GM11168 (cell line): ENCODE data around the gene PACSIN1.
"Not testable (repeated sequence)": the region's sequence is repeated elsewhere in the genome, so short reads cannot be mapped to it uniquely, and the experiment has no call there.

Experiments used
- in situ Hi-C: fragments of 300-500 bp; cut with MboI; formaldehyde crosslinking; loops from one replicate; pipeline ENCODE4 v1.12.0; 2022; ENCODE audit warnings: low sequenced_read_pairs; ENCODE audit not compliant: unreplicated experiment

The PACSIN1 gene

DNA sequence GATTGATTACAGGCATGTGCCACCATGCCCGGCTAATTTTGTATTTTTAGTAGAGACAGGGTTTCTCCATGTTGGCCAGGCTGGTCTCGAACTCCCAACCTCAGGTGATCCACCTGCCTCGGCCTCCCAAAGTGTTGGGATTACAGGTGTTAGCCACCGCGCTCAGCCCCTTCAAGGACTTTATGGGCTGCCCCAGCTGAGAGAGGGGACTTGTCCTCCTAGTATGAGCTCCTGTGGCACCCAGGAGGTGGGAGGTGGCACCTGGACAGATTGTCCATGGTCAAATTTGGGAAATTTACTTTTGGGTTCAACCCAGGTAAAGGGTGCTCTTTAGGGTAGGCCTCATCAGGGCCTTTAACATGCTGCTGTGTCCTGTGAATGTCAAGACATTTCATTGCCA lies 17.9 kb downstream of the PACSIN1 start:
- in situ Hi-C loops: not testable (repeated sequence)

DNA sequence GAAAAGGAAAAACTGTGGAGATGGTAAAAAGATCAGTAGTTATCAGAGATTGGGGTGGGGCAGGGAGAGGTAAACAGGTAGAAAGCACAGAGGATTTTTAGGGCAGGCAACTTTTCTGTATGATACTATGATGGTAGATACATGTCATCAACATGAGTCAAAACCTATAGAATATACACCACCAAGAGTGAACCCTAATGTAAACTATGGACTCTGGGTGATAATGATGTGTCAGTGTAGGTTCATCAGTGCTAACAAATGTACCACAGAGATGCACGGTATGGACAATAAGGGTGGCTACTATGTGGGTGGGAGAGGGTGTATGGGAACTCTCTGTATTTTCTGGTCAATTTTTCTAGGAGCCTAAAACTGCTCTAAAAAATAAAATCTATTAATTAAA lies 18.5 kb downstream of the PACSIN1 start:
- in situ Hi-C loops: no loop called here

DNA sequence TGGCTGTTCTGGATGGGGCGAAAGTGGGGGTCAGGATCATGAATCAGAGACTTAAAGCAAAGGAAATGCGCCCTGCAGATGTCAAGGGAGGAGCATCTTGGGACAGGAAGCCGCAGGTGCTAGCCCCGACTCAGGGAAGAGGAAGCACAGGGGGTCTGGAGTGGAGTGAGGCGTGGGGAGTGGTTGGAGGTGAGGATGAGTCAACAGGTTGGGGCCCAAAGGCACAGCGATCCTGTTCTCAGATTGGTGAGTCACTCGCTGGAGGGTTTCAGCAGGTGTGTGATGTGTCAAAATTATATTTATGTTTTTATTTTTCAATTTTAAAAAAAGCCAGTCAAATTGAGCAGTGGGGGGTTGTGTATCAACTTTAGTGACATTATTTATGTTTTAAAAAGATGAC lies 19.0 kb downstream of the PACSIN1 start:
- in situ Hi-C loops: no loop called here

DNA sequence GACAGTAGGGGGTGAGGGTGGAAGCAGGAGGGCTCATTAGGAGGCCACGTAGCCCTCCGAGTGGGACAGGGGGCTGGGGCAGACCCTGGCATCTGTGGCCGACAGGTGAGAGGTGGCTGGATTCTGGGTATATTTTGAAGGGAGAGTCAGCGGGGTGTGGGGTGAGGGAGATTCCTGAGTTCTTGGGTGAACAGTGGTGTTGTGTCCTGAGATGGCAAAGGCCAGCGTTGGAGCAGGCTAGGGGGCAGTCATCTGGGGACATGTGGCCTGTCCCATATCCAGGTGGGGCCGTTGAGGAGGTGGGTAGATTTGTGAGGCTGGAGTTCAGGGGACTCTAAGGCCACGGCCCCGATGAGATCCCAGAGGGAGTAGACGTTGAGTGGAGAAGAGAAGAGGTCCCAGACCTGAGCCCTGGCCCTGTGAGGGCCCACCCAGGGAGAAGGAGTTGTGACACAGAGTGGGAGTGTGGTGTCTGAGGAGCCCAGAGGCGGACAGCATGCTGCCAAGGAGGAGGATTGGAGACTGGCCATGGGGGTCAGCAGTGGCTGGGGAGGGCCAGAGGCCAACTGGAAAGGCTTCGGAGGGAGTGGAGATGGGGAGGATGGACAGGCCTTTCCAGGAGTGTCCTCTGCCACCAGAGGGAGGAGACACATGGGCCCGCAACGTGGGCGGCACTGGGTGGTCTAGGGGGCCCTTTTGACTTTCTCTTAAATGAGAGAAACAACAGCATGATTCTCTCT lies 19.6 kb downstream of the PACSIN1 start:
- in situ Hi-C loops: no loop called here

DNA sequence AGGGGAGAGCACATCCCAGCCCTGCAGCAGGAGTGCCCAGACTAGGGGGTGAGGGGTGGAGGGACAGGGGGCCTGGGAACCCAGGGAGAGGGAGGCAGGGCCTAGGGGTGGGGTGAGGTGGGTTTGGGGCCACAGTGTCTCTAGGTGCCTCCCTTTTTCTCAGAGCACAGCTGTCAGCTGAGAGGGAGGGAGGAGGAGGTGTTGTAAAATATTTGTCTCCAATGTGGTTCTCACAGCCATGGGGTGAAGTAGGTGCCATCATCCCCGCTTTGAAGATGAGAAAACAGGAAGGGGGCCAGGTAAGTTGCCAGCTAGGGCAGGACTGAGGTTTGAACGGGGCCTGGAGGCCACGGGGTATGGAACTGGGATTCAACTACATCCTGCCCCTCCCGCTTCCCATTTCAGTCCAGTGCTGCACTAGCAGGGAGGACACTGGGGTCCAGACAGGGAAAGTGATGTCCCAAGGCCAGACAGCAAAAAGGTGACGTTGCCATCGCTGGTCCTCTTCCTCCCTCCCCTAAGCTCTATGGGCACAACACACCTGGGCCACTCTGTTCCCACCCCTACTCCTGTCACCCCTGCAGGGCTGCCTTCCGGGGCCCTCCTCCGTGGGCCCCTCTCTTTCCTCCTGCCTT lies 20.3 kb downstream of the PACSIN1 start:
- in situ Hi-C loops: no loop called here

DNA sequence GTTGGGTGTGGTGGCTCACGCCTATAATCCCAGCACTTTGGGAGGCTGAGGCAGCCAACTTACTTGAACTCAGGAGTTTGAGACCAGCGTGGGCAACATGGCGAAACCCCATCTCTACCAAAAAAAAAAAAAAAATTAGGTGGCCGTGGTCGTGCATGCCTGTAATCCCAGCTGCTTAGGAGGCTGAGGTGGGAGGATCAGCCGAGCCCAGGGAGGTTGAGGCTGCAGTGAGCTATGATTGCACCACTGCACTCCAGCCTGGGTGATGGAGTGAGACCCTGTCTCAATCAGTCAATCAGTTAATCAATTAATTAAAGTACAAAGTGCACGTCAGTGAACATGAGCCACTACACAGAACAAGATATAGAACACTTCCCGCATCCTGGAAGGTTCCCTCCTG lies 21.0 kb downstream of the PACSIN1 start:
- in situ Hi-C loops: not testable (repeated sequence)

DNA sequence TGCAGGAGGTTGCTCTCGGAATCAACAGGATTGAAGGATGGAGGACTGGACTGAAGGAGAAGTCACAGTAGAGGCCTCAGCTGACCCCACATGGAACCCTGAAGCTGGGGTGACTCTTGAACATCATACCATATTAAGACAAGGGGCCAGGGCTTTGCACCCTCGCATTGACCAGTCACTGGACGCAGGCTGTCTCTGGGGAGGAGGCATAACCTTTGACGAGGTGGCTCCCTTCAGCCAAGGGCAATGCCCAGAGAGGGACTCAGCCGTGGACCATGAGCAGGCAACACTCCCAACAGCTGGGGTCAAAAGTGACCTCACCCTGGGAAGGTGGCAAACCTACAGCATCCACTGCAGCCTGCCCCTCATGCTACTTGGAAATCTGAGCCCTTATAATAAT lies 21.7 kb downstream of the PACSIN1 start:
- in situ Hi-C loops: no loop called here

DNA sequence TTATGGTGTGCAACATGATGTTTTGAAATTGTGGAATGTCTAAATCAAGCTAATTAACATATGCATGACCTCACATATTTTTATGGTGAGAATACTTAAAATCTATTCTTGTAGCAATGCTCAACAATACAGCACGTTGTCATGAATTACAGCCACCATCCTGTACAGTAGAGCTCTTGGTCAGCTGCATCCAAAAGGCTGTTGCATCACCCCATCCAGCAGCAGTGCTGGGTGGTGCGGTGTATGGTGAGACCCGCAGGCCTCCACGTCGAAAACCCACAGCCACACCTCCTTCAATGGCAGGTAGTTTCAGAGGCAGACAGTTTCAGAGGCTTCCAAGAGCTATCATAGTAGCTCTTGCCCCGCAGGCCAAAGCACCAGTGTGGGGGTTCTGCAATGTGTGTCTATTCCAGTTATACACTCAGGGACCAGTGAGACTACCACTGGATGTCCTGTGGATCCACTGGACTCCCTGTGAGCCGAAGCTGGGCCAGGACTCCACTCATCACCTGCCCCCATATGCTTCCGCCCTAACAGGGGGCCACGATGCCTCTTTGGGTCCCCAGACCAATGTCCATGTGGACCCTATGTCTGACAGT lies 23.4 kb downstream of the PACSIN1 start:
- in situ Hi-C loops: no loop called here

DNA sequence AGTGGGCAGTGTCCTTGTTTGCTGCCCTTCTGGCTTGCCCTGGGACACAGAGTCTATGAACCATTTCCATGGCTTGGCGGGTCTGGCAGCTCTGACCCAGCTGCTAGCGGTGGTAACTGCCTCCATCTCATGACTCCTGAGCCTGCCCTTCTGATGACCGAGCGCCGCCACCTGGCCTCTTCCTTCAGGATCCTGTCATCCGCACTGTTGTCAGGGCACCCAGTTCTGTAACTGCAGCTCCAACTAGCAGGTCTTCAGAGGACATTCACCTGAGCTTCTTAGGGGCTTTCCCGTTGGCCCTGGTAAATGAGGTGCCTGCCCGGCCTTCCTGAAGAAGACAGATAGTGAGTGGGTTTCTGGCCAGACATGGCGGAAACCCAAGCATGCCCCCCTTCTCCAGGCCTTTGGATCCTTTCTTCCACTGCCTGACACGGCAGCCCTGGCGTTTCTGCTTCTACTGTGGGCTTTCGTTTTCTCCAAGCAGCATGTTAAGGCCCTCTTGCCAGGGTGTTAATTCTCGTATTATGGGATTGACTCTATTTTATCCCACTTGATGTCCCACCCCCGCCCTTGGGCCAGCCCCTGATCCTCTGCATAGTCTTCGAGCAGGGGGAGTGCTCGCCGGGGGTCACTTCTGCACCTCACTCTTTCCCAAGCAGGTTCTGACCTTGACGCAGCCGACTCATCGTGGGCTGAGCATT lies 24.7 kb downstream of the PACSIN1 start:
- in situ Hi-C loops: no loop called here

DNA sequence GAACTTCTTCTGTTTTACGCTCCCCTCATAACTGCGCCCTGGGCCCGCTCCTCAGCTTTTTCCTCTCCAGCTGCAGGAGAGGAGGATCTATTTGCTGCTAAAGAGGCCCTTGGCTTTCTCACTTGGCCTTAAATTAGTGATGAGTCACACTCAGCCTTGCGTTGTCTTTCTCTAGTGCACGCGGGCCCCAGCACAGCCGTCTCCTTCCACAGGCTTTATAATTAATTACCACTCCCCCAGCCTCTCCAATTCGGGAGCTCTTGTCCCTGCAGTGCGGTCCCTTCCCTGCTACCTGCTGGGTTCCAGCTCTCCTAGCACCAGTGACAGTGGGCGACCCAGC lies 25.2 kb downstream of the PACSIN1 start:
- in situ Hi-C loops: no loop called here

DNA sequence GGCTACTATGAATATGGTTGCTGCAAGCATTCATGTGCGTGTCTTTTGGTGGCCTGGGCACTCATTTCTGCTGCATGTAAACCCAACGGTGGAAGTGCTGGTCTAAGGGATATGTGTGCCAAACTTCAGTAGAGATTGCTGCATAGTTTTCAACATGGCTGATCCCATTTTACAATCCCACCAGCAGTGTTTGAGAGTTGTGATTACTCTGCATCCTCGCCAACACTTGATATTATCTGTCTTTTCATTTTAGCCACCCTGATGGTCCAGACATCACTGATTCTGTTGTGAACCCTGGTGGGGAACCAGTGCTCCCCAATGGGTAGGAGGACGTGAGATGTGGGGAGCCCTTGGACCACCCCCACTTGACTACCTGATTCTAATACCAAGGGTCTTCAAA lies 27.5 kb downstream of the PACSIN1 start:
- in situ Hi-C loops: no loop called here

DNA sequence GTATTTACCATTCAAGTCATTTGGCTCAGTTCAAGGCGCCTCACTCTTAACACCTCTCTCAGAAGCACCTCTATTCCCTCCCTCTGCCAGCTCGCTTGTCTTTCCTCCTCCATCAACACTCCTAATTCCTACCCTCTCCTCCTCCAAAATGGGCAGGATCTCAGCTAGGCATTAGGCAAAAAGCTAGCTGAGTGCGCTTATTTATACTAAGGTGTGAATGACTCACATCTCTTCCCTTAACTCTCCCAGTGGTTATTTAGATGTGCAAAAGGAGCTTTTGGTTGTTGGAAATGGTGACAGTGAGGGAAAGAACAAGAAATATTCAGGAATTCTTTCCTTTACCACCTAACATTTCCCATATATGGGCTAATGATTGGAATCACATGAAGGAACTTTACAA lies 29.1 kb downstream of the PACSIN1 start:
- in situ Hi-C loops: no loop called here

DNA sequence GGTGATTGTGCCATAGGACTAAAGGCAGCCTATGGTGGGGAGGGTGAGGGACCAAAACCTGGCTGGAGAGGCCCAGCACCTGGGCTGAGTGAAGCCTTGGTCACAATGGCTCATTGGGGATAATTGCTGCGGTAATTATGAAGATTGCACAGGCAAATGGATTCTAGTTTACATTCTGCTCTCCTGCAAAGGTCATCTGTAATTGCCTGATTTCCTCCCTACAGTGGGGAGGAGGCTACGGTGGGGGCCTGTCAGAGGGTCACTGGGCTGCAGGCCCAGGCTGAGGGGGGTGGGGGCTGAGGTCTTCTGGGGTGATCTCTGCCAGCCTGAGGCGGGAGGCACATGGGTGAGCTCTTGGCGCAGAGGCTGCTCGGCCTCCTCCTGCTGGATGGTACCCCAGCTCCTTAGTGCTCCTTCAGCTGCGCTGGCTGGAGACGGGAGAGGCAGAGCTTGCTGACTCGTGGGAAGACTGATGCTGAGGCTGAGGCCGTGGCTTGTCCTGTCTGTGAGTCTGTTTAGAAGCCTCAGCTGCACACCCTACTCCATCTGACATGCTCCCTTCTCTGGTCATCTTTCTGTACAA lies 30.3 kb downstream of the PACSIN1 start:
- in situ Hi-C loops: no loop called here

DNA sequence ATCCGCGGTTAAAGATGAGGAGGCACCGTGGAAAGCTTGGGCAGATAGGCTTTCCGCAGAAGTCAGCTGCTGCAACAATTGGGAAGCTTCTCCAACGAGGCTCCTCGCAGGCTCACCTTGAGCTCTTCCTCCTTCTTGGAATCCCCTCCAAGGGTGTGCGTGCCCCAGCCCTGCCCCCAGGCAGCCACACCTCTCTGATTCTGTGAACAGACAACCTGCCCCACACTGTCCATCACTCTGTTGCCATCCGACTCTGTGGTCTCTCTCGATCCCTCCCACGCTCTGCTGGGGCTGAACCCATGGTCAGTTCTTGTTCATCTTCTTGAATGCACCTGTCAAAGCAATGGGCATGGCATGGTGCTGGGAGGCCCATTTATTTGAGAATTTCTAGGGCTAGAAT lies 31.5 kb downstream of the PACSIN1 start:
- in situ Hi-C loops: no loop called here

DNA sequence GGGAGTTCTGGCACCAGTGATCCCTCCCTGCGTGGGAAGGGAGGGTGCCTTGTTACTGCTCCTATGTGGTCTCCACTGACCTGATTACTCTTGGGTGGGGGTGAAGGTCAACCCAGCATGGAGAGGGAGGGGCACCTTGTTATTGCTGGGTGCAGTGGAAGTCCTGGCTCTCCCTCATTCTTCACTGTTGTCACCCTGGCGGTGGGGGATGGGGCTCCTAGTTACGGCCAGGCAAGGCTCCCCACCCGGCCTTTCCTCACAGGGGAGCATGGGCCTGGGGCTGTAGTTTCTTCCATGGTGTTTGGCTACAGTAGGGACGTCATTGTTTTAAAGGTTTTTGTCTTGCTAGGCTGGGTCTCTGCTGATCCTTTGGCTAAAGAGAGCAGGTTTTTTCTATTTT lies 40.8 kb downstream of the PACSIN1 start:
- in situ Hi-C loops: no loop called here

DNA sequence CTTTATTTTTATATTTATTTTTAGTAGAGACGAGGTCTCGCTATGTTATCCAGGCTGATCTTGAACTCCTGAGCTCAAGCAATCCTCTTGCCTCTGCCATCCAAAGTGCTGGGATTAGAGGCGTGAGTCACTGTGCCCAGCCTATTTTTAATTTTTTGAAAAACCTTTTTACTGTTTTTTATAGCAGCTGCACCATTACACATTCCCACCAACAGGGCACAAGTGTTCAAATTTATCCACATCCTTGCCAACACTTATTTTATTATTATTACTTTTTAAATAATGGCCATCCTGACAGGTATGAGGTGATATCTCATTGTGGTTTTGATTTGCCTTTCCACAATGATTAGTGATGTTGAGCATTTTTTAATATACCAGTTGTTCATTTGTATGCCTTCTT lies 42.5 kb downstream of the PACSIN1 start:
- in situ Hi-C loops: no loop called here

DNA sequence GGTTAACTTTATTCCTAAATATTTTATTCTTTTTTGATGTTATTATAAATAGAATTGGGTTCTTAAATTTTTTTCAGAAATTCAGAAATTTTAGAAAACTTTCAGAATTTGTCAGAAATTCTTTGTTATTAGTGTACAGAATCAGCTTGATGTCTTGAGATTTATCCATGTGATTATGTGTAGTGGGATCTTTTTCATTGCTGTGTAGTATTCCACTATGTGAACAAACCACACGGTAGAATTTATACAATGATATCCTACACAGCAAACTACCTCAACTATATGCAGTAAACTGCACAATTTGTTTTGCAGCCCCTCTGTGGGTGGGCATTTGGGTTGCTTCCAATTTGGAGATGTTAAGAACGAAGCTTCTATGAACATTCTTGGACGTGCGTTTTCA lies 43.9 kb downstream of the PACSIN1 start:
- in situ Hi-C loops: no loop called here

DNA sequence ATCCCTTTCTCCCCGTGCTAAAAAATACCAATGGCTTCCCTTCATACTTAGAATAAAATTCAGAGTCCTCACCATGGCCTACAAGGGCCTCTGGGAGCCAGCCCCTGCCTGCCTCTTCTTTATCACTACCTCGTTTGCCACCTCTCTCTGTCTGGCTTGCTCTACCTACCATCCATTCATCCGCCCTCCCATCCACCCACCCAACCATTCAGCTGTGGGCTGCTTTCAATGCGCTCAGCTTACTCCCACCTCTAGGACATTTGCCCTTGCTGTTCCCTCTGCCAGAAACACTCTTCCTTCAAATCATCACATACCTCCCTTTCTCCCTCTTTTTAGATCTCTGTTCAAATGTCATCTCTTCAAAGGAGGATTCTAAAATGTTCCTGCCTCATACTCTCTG lies 44.4 kb downstream of the PACSIN1 start:
- in situ Hi-C loops: no loop called here

DNA sequence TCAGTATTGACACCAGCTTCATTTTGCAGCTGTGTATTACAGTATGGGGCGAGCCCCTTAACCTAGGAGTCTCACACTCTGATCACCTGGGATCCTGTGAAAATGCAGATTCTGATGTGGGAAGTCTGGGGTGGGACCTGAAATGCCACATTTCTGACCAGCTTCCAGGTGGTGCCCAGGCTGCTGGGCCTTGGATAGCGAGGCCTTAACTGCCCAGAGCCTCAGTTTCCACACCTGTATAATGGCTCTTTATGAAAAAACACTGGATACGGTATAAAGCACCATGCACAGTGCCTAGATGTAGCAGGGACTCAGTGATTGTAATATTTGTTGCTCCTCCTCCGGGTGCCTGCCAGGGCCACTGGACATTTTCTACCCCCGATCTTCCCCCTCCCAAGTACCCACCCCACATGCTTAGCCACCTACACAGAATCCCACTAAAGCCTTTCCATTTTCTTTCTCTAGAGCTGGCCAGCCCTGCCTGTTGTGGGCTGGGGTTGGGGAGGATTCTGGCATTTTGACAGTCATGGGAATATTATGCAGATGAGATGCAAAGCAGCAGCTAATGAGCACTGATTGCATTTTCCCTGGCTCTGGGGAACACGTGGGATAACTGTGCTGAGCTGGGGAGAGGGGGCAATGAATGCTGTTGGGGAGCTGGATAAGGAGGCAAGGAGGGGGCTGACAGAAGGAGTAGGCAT lies 45.5 kb downstream of the PACSIN1 start:
- in situ Hi-C loops: no loop called here
